Suprapubic skin (tissue), 4 donors: Measurements from ENCODE around the gene RFX7.

ENCODE experiments used
- CTCF ChIP-seq, 2 donors: fragments of 200-600 bp in 1 of 2; fragments of 450-650 bp in 1 of 2; sonication (generic) in 1 of 2; IDR thresholded peaks; one replicate each; pipeline ENCODE4 v1.5.1; 2016 to 2019; ENCODE audit warnings: antibody characterized with exemption in 2 of 2, mild to moderate bottlenecking in 1 of 2, moderate library complexity in 1 of 2
- EP300 ChIP-seq: sonication (generic); formaldehyde crosslinking; IDR thresholded peaks from one replicate; pipeline ENCODE4 v1.6.1; 2017; ENCODE audit warnings: antibody characterized with exemption
- POLR2A ChIP-seq, 2 donors: fragments of 450-650 bp; IDR thresholded peaks; one replicate each; pipeline ENCODE4 v1.6.1; 2017; ENCODE audit warnings: antibody characterized with exemption in 2 of 2, mild to moderate bottlenecking in 2 of 2, moderate library complexity in 2 of 2
- POLR2AphosphoS5 ChIP-seq, 3 donors: sonication (generic); formaldehyde crosslinking; IDR thresholded peaks; one replicate each; pipeline ENCODE4 v1.6.1; 2017; ENCODE audit warnings: antibody characterized with exemption in 3 of 3

DNA sequence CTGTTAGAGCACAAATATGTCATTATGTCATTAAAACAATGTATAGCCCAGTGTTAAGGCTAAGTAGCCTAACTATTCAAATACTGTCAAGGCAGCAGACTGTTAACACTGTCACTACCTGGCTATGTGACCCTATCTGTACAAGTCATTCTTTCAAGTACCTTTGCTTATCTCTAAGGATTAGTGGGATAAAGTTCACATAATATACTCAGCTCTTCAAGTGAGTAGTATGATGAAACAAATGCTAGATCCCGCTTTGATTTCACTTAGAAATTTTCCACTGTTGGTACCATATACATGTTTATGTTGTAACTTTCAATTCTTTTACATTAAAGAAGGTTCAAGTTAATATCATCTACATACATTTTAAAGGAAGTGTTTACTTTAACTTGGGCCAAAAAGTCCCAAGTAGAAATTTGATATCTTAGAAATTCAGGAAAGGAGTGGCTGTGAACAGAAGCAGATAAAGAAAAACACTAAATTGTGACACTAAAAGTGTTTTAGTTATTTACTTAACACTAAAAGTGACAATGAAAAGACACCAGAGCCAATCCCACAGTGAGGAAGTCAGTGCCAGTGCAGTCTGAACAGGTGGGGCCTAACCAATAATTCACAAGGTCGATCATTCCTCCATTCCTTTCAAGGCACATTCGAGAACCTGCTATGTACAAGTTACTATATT, 4.8 kb upstream of the RFX7 start:
- no peak for TF ChIP-seq CTCF (IDR thresholded peaks at IDR 0.05)
- TF ChIP-seq POLR2A (IDR thresholded peaks at IDR 0.05): no peak
- no peak for TF ChIP-seq POLR2AphosphoS5 (IDR thresholded peaks at IDR 0.05)
- TF ChIP-seq EP300: no peak
